AG10803 (cell line): Measurements from ENCODE around the gene PRKN.

Source experiments
- DNase-seq: peaks from one replicate; pipeline ENCODE4 v3.0.0; 2010; ENCODE audit warnings: low read depth
- H3K4me3 ChIP-seq: 2 replicates; pipeline ENCODE4 v1.5.1; 2011; ENCODE audit warnings: mild to moderate bottlenecking, low read length, control low read depth
- TF ChIP-seq, protein P1 (sequence below): conservative IDR thresholded peaks from 2 replicates; pipeline ENCODE4 v1.5.1; 2011; ENCODE audit warnings: mild to moderate bottlenecking, low read length, control low read depth, inconsistent platforms

The PRKN gene

DNA sequence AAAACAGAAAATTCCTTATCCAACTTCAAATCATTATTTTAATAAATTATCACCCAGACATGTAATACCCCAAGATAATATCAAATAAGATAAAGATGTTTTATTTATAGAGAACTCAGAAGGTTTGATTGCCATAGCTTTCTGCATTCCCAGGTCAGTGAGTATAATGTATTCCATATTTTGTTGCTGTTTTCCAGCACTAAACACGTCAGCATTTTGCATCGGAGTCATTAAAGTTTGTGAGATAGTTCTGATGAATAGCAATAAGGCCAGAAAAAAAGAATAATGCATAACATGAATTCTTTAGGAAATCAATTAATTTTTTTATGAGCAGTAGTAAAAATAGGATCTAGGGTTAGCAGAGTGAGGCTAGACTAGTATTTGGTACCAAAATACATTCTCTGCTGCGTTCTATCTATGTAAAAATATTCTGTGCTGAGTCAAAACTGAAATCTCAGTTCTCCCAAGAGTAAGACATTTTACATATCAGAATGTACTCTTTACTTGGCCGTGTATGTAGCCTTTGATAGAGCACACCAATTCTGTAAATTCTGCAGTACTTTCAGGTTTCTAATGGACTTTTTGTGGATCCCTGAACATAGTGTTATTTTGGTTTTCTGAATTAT lies 1183.8 kb downstream of the PRKN start:
- H3K4me3 ChIP-seq: no peak overlapping the region
- TF ChIP-seq, protein P1, sequence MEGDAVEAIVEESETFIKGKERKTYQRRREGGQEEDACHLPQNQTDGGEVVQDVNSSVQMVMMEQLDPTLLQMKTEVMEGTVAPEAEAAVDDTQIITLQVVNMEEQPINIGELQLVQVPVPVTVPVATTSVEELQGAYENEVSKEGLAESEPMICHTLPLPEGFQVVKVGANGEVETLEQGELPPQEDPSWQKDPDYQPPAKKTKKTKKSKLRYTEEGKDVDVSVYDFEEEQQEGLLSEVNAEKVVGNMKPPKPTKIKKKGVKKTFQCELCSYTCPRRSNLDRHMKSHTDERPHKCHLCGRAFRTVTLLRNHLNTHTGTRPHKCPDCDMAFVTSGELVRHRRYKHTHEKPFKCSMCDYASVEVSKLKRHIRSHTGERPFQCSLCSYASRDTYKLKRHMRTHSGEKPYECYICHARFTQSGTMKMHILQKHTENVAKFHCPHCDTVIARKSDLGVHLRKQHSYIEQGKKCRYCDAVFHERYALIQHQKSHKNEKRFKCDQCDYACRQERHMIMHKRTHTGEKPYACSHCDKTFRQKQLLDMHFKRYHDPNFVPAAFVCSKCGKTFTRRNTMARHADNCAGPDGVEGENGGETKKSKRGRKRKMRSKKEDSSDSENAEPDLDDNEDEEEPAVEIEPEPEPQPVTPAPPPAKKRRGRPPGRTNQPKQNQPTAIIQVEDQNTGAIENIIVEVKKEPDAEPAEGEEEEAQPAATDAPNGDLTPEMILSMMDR: no peak
- peak; percentile 26 for DNase-seq

DNA sequence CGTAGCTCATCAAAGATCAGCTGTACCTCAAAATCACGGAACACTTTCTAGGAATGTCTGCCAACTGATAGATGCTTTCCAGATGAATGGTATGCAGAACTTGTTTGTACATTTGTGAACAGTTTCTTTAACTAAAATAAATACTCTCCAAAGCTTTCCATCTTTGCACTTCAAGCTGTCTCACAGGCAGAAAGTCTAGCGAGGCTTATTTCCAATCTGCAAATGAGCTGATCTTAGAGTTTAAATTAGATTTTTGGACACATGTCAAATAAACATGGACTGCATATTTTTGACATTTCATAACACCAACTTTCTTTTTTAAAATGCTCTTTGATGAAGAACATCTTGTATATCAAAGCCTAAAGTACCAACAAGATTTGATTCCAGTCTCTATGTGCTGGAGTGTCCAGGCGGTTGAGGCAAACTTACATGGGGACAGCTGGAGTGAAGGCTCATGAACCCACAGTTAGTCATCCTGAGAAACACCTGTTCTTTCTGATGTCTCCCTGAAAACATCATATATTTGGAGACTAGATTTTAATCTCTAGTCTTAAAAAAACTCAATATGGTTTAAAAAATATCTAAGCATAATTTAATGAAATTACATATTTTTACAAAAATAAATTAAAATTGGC lies 1185.1 kb downstream of the PRKN start:
- TF ChIP-seq, protein P1: no peak
- DNase-seq: no peak
- no peak overlapping the region for H3K4me3 ChIP-seq

DNA sequence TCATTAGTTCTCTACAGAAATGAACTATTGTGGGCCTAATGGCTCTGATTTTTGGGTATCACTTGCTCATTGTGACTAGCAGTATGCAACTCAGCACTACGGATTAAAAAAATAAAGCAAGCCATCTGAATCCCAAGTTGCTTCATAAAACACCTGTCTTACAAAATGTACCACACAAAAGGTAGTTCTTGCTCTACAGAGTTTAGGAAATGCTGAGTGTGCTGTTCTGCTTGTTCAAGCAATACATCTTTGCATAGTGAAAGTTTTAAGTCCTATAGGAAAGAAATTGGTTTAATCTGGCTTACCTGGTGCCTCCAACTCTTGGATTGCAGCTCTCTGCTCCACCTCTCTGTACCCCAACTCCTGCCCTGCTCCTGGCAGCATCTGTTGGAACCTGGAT lies 1187.0 kb downstream of the PRKN start:
- DNase-seq: no peak
- TF ChIP-seq, protein P1: no peak
- H3K4me3 ChIP-seq: no peak overlapping the region

DNA sequence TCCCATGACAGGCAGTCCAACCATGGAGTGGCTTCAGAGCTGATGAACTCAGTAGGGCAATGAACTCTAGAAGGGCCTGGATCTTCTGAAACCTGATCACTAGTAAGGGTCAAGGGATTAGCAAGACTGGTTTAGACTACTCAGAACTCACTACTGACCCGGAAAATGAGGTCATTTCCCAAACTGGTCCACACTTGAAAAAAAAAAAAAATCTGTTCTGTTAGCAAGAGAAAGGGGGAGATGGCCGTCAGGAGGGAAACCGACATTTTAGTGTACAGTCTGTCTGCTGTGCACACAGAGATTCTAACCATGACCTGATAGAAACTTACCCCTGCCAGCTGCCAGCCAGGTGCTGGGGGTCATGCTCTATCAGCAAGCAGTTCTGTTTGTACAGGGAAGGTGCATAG lies 1191.3 kb downstream of the PRKN start:
- DNase-seq: no peak
- TF ChIP-seq, protein P1: no peak
- H3K4me3 ChIP-seq: no peak overlapping the region

DNA sequence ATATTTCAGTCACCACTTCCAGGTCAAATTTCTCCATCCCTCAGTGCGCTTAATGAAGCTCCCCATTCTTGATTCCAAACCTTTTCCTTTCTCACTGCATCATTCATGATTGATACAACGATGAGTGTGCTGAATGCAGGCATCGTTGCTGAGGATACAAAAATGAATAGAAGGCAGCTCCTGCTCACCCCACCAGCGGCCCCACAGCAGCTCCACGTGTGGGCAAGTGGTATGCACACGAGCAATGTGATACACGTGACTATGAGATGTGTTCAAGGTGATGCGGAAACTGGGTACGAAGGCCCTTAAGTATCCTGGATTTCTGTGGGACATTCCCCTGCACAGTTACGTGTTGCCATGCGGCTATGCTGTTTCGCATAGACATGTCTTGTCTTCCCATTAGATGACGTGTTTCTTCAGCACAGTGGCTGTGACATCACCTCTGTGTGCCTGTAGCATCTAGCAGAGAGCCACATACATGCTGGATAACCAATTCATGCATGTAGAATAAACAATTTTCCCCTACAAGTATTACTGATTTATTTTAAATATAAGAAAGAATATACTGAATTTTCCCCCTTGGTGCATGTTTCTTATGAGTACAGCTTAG lies 1193.2 kb downstream of the PRKN start:
- TF ChIP-seq, protein P1: no peak
- no peak for DNase-seq
- H3K4me3 ChIP-seq: no peak overlapping the region

DNA sequence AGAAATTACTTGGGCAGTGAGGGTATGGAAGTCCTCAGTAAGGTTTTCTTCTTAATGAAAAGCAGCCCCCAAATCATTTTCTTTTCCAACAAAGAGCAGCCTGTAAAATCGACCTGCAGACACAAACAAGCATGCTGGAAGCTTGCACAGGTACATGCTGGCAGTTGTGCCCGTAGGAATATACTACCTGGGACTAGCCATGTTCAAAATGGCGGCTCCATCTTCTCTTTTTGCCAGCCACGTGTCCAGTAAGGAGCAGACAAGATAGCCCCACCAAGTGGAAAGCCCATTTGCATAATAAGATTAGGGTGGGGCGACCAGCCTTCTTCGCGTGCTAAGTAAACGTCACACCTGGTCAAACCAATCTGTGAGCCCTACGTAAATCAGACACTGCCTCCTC lies 1194.3 kb downstream of the PRKN start:
- no peak overlapping the region for H3K4me3 ChIP-seq
- TF ChIP-seq, protein P1: no peak
- DNase-seq: no peak

DNA sequence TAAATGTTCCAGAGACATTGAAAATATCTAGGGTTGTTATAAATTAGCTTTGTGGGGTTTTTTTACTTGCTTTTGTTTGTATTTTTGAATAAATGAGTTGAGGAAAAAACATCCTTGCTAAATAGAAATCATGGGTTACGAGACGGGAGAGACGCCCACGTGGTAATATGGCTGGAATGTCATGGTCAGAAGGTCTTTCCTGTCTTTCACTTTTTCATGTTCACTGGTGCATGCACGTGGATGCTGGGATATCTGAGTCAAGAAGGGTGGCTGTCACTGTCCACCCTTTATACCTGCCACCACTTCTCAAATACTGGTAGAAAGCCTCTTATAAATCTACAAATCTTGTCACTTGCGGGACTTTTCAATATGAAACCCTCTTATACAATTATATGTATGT lies 1195.0 kb downstream of the PRKN start:
- TF ChIP-seq, protein P1: no peak
- no peak overlapping the region for H3K4me3 ChIP-seq
- DNase-seq: no peak
